H9 (cell line): Measurements from ENCODE around the gene LDLRAD4. TPM values are rescaled to one million over a fixed set of nuclear protein-coding genes. Genes with fewer than 3 reads are reported as not detected.

ENCODE experiments used
- DNase-seq: peaks from one replicate; pipeline ENCODE4 v3.0.0-alpha.2; 2017
- H2AFZ ChIP-seq: one replicate; pipeline ENCODE4 v1.6.1; 2013; ENCODE audit warnings: mild to moderate bottlenecking, low read length, control low read depth, moderate library complexity
- H2AK5ac ChIP-seq: 2 replicates; pipeline ENCODE4 v1.6.1; 2013; ENCODE audit warnings: low read length, control low read depth, mixed read lengths; ENCODE audit not compliant: insufficient read length
- H2BK120ac ChIP-seq: one replicate; pipeline ENCODE4 v1.6.1; 2013; ENCODE audit warnings: low read depth, mild to moderate bottlenecking, low read length, control low read depth, inconsistent platforms; ENCODE audit not compliant: poor library complexity, severe bottlenecking
- H2BK12ac ChIP-seq: 2 replicates; pipeline ENCODE4 v1.6.1; 2013; ENCODE audit warnings: low read length, control low read depth, mixed read lengths, low read depth; ENCODE audit not compliant: insufficient read length
- H2BK15ac ChIP-seq: 2 replicates; pipeline ENCODE4 v1.6.1; 2013; ENCODE audit warnings: low read depth, low read length, control low read depth
- H2BK20ac ChIP-seq: one replicate; pipeline ENCODE4 v1.6.1; 2013; ENCODE audit warnings: low read depth, mild to moderate bottlenecking, low read length, control low read depth, inconsistent platforms; ENCODE audit not compliant: poor library complexity, severe bottlenecking
- H2BK5ac ChIP-seq: 2 replicates; pipeline ENCODE4 v1.6.1; 2013; ENCODE audit warnings: low read length, control low read depth, mixed read lengths; ENCODE audit not compliant: insufficient read length
- H3K14ac ChIP-seq: 2 replicates; pipeline ENCODE4 v1.6.1; 2013; ENCODE audit warnings: low read length, control low read depth; ENCODE audit not compliant: insufficient read depth
- H3K18ac ChIP-seq: 2 replicates; pipeline ENCODE4 v1.6.1; 2013; ENCODE audit warnings: low read depth, mild to moderate bottlenecking, mixed read lengths, low read length, control low read depth; ENCODE audit not compliant: insufficient read length
- H3K23ac ChIP-seq: 2 replicates; pipeline ENCODE4 v1.6.1; 2013; ENCODE audit warnings: low read length, control low read depth, mixed read lengths, low read depth; ENCODE audit not compliant: insufficient read length
- H3K23me2 ChIP-seq: 2 replicates; pipeline ENCODE4 v1.6.1; 2013; ENCODE audit warnings: low read depth, mild to moderate bottlenecking, mixed read lengths, low read length, control low read depth; ENCODE audit not compliant: insufficient read length, poor library complexity, severe bottlenecking
- H3K27ac ChIP-seq: 2 replicates; pipeline ENCODE4 v1.5.1; 2013; ENCODE audit warnings: low read length, control low read depth, mixed read lengths, low read depth; ENCODE audit not compliant: insufficient read length
- H3K27me3 ChIP-seq: 2 replicates; pipeline ENCODE4 v1.6.1; 2013; ENCODE audit warnings: low read length, control low read depth, inconsistent platforms; ENCODE audit not compliant: insufficient read depth
- H3K4ac ChIP-seq: 2 replicates; pipeline ENCODE4 v1.6.1; 2013; ENCODE audit warnings: low read depth, mild to moderate bottlenecking, control low read depth, inconsistent platforms, low read length, moderate library complexity
- H3K4me1 ChIP-seq: 2 replicates; pipeline ENCODE4 v1.6.1; 2013; ENCODE audit warnings: low read length, control low read depth, inconsistent platforms; ENCODE audit not compliant: insufficient read depth
- H3K4me2 ChIP-seq: 2 replicates; pipeline ENCODE4 v1.6.1; 2013; ENCODE audit warnings: low read length, control low read depth, mixed read lengths; ENCODE audit not compliant: insufficient read length, insufficient read depth
- H3K56ac ChIP-seq: 2 replicates; pipeline ENCODE4 v1.6.1; 2013; ENCODE audit warnings: low read depth, mild to moderate bottlenecking, mixed read lengths, low read length, control low read depth; ENCODE audit not compliant: insufficient read length
- H3K79me1 ChIP-seq: 2 replicates; pipeline ENCODE4 v1.6.1; 2013; ENCODE audit warnings: low read depth, mild to moderate bottlenecking, moderate library complexity, low read length, control low read depth, inconsistent platforms; ENCODE audit not compliant: insufficient read depth, poor library complexity, severe bottlenecking
- H3K79me2 ChIP-seq: 2 replicates; pipeline ENCODE4 v1.6.1; 2013; ENCODE audit warnings: low read length, control low read depth, inconsistent platforms; ENCODE audit not compliant: insufficient read depth
- H3K9ac ChIP-seq: 2 replicates; pipeline ENCODE4 v1.6.1; 2013; ENCODE audit warnings: low read length, control low read depth, mixed read lengths; ENCODE audit not compliant: insufficient read length; ENCODE audit errors: extremely low read depth
- H3K9me3 ChIP-seq: one replicate; pipeline ENCODE4 v1.6.1; 2013; ENCODE audit warnings: low read depth, low read length, inconsistent platforms; ENCODE audit not compliant: control insufficient read depth
- H3T11ph ChIP-seq: one replicate; pipeline ENCODE4 v1.6.1; 2013; ENCODE audit warnings: mild to moderate bottlenecking, low read length, control low read depth, inconsistent platforms
- H4K20me1 ChIP-seq: one replicate; pipeline ENCODE4 v1.6.1; 2013; ENCODE audit not compliant: control insufficient read depth, insufficient read length, insufficient read depth
- H4K5ac ChIP-seq: 2 replicates; pipeline ENCODE4 v1.6.1; 2013; ENCODE audit warnings: low read depth, mild to moderate bottlenecking, mixed read lengths, low read length, control low read depth; ENCODE audit not compliant: insufficient read length
- H4K8ac ChIP-seq: replicated peaks from 2 replicates; pipeline ENCODE4 v1.6.1; 2013; ENCODE audit warnings: low read length, control low read depth, mixed read lengths, low read depth; ENCODE audit not compliant: insufficient read length
- H4K91ac ChIP-seq: 2 replicates; pipeline ENCODE4 v1.6.1; 2013; ENCODE audit warnings: low read depth, mild to moderate bottlenecking, moderate library complexity, mixed read lengths, low read length, control low read depth; ENCODE audit not compliant: insufficient read length
- H3K27ac Mint-ChIP-seq, 3 experiments: 2 replicates in 2 of 3; 3 replicates in 1 of 3; pipeline ENCODE4 v1.8.0; 2020 to 2021; ENCODE audit warnings: mixed read lengths in 3 of 3, mild to moderate bottlenecking in 1 of 3, moderate library complexity in 1 of 3
- H3K27me3 Mint-ChIP-seq: 2 replicates; pipeline ENCODE4 v1.8.0; 2021; ENCODE audit warnings: low read depth, mild to moderate bottlenecking, moderate library complexity, mixed read lengths
- H3K36me3 Mint-ChIP-seq, 3 experiments: 2 replicates in 2 of 3; 3 replicates in 1 of 3; pipeline ENCODE4 v1.8.0; 2020 to 2021; ENCODE audit warnings: low read depth in 3 of 3, mixed read lengths in 3 of 3; ENCODE audit not compliant: insufficient read depth in 1 of 3
- H3K4me1 Mint-ChIP-seq, 2 experiments: 2 replicates each; pipeline ENCODE4 v1.8.0; 2020; ENCODE audit warnings: mixed read lengths in 2 of 2
- H3K4me3 Mint-ChIP-seq, 2 experiments: 2 replicates in 1 of 2; 3 replicates in 1 of 2; pipeline ENCODE4 v1.8.0; 2020 to 2021; ENCODE audit warnings: mild to moderate bottlenecking in 2 of 2, mixed read lengths in 2 of 2, moderate library complexity in 1 of 2
- H3K9me3 Mint-ChIP-seq, 2 experiments: 2 replicates in 1 of 2; 3 replicates in 1 of 2; pipeline ENCODE4 v1.8.0; 2020; ENCODE audit warnings: mild to moderate bottlenecking in 2 of 2, mixed read lengths in 2 of 2, moderate library complexity in 1 of 2
- WGBS: extraction: QIAGEN DNeasy Blood & Tissue Kit; methylation state at CpG from one replicate; pipeline ENCODE4 v1.1.7; 2013; ENCODE audit warnings: missing lambda C conversion rate, low lambda C conversion rate, mixed read lengths; ENCODE audit not compliant: insufficient read length; ENCODE audit errors: extremely low coverage; 5-methylcytosine and 5-hydroxymethylcytosine counted together
- total RNA-seq: library from RNA; stranded (reverse); gene quantifications from 2 replicates; pipeline ENCODE4 v1.2.1, GENCODE V29; 2021
- TF ChIP-seq, protein P1 (sequence below): fragments of 200-600 bp; sonication (generic); conservative IDR thresholded peaks from 3 replicates; pipeline ENCODE4 v1.8.0; 2021; ENCODE audit warnings: antibody characterized with exemption, mild to moderate bottlenecking

LDLRAD4 gene
- total RNA-seq, 1 experiment from 2014 or later = 3.9 TPM

DNA sequence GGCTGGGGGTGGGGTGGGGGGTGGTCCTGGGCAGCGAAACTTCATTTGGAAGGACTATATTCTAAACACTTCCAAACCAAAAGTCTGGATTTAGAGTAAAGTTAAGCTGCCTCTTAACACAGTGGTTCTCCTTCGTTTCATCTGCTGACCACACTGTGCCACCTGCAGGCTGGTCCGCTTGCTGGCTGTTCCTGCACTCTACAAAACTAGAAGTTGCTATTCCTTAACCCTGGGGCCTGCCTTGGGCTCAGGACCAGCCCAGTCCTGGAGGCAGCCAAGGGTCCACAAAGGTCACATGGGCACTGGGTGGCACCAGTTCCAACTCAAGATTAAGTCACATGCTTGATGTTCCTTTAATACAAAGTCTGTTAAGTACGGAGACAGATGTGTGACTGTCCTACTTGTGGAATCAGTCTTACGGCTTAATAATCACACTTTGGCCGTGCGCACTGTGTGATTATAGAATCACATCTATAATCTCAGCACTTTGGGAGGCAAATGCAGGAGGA, 312.4 kb downstream of the LDLRAD4 start:
- Histone ChIP-seq H3K9me3 (no peaks in the 10 kb centered on the region), H3K27ac (no peak overlapping the region), H3K79me2 (no peaks in the 10 kb centered on the region), H3K9ac (no peak overlapping the region), H3K56ac (no peak overlapping the region), H2AFZ (no peak overlapping the region), H3K4me2 (no peak overlapping the region), H3K79me1 (no peaks in the 10 kb centered on the region), H3K23me2 (no peaks in the 10 kb centered on the region), H3K4me1 (no peaks in the 10 kb centered on the region), H2BK15ac (no peak overlapping the region), H3K23ac (no peak overlapping the region), H3K18ac (no peak overlapping the region), H3K4ac (no peak overlapping the region), H3K27me3 (no peaks in the 10 kb centered on the region), H3T11ph (no peak overlapping the region), H4K91ac (no peak overlapping the region), H4K8ac (no peak overlapping the region), H4K5ac (no peak overlapping the region), H2BK5ac (no peak overlapping the region), H2AK5ac (no peak overlapping the region), H2BK20ac (no peak overlapping the region), H2BK120ac (no peak overlapping the region), H3K14ac (no peak overlapping the region), H2BK12ac (no peak overlapping the region), H4K20me1 (no peaks in the 10 kb centered on the region)
- no CpG with 5 or more reads among the region's 7 CpGs for WGBS
- H3K27me3 Mint-ChIP-seq = no peaks in the 10 kb centered on the region; the same call in 1 of the 2 replicates
- H3K4me3 Mint-ChIP-seq = no peak overlapping the region
- peaks cover 2 to 5% of the 10 kb centered on the region in 2 experiments; a peak in 1 of 4 replicates for H3K4me1 Mint-ChIP-seq
- H3K27ac Mint-ChIP-seq = no peak overlapping the region
- no peaks in the 10 kb centered on the region for H3K36me3 Mint-ChIP-seq
- TF ChIP-seq, protein P1, sequence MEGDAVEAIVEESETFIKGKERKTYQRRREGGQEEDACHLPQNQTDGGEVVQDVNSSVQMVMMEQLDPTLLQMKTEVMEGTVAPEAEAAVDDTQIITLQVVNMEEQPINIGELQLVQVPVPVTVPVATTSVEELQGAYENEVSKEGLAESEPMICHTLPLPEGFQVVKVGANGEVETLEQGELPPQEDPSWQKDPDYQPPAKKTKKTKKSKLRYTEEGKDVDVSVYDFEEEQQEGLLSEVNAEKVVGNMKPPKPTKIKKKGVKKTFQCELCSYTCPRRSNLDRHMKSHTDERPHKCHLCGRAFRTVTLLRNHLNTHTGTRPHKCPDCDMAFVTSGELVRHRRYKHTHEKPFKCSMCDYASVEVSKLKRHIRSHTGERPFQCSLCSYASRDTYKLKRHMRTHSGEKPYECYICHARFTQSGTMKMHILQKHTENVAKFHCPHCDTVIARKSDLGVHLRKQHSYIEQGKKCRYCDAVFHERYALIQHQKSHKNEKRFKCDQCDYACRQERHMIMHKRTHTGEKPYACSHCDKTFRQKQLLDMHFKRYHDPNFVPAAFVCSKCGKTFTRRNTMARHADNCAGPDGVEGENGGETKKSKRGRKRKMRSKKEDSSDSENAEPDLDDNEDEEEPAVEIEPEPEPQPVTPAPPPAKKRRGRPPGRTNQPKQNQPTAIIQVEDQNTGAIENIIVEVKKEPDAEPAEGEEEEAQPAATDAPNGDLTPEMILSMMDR = peak; percentile 59; the same call in 2 of the 3 replicates
- DNase-seq = peak; percentile 61
- H3K9me3 Mint-ChIP-seq = no peaks in the 10 kb centered on the region
